GM23338 (cell line): ENCODE results near the gene ETFRF1.

Experiments used
- CTCF ChIP-seq, 2 experiments: fragments of 200-600 bp in 1 of 2; sonication (generic) in 1 of 2; conservative IDR thresholded peaks; 2 replicates each; pipeline versions ENCODE4 v1.5.1 to v1.6.1; 2016 to 2017; ENCODE audit warnings: antibody characterized with exemption in 2 of 2, low read depth in 2 of 2, mild to moderate bottlenecking in 2 of 2, moderate library complexity in 1 of 2
- EZH2 ChIP-seq: fragments of 200-600 bp; sonication (generic); IDR thresholded peaks from one replicate; pipeline ENCODE4 v1.8.0; 2017; ENCODE audit warnings: antibody characterized with exemption, mild to moderate bottlenecking, low read depth; ENCODE audit not compliant: unreplicated experiment
- EZH2phosphoT487 ChIP-seq: fragments of 200-600 bp; sonication (generic); IDR thresholded peaks from one replicate; pipeline ENCODE4 v1.8.1; 2018; ENCODE audit warnings: antibody characterized with exemption; ENCODE audit not compliant: unreplicated experiment
- JUNB ChIP-seq: IDR thresholded peaks from one replicate; pipeline ENCODE4 v1.6.1; 2016; ENCODE audit warnings: antibody characterized with exemption; ENCODE audit not compliant: unreplicated experiment
- NANOG ChIP-seq: IDR thresholded peaks from 2 replicates; pipeline ENCODE4 v1.6.1; 2016; ENCODE audit warnings: antibody characterized with exemption, borderline replicate concordance
- POLR2AphosphoS5 ChIP-seq: IDR thresholded peaks from 2 replicates; pipeline ENCODE4 v1.6.1; 2016; ENCODE audit warnings: antibody characterized with exemption, low read depth
- ZNF331 ChIP-seq: fragments of 250-450 bp; sonication (Bioruptor Pico); IDR thresholded peaks from 2 replicates; pipeline ENCODE4 v1.5.0; 2020; ENCODE audit warnings: low read depth, mild to moderate bottlenecking, moderate library complexity

DNA sequence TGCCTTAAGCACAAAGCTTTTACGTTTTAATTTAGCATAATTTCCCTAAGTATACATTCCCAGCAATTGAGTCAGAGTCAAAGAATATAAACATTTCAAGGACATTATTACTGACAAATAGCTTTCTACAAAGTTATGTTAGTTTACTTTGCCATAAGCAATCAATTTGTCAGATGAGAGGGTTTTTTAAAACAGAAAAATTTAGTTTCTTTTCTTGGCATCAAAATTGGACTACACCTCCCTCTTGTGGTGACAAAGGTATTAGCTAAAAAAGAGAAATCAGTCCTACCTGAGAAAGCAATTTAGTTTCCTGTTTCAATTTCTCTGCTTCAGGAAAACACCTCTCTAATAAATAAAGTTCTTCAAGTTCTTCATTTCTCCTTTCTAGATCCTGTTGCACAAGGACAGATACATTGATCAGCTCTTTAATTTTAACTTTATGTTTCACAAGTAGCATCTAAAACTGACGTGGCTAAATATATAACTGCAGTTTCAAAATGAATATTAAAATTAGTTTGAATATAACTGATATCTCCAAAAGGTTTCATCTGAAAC is 39.9 kb upstream of the ETFRF1 start:
- TF ChIP-seq CTCF (conservative IDR thresholded peaks at IDR 0.05; ENCODE audit: low read depth in 2 of 2) (peak; percentile 57 to 79), NANOG (no peak), POLR2AphosphoS5 (no peak), EZH2 (no peak), JUNB (no peak), ZNF331 (CRISPR knock-in tag) (no peak), EZH2phosphoT487 (no peak)
